Loucy (cell line): ENCODE results near the gene MEIKIN.

ENCODE experiments used
- H2AFZ ChIP-seq: fragments of 200-600 bp; sonication (generic); 2 replicates; pipeline ENCODE4 v1.6.0; 2016; ENCODE audit warnings: antibody characterized with exemption, mild to moderate bottlenecking, low read length, moderate library complexity
- H3F3A ChIP-seq: fragments of 200-600 bp; 2 replicates; pipeline ENCODE4 v1.6.0; 2016; ENCODE audit warnings: antibody characterized with exemption, low read depth, mild to moderate bottlenecking
- H3K27me3 ChIP-seq: fragments of 200-600 bp; sonication (generic); 2 replicates; pipeline ENCODE4 v1.6.1; 2014; ENCODE audit warnings: low read length, mild to moderate bottlenecking; ENCODE audit not compliant: insufficient read depth, poor library complexity, severe bottlenecking
- H3K36me3 ChIP-seq: fragments of 200-600 bp; sonication (generic); 2 replicates; pipeline ENCODE4 v1.6.1; 2016; ENCODE audit warnings: low read length; ENCODE audit not compliant: insufficient read depth
- H3K4me1 ChIP-seq: fragments of 200-600 bp; sonication (generic); 2 replicates; pipeline ENCODE4 v1.5.1; 2014; ENCODE audit warnings: low read length, mild to moderate bottlenecking; ENCODE audit not compliant: insufficient read depth, poor library complexity, severe bottlenecking
- H3K4me2 ChIP-seq: fragments of 200-600 bp; sonication (generic); 2 replicates; pipeline ENCODE4 v1.6.0; 2014; ENCODE audit warnings: antibody characterized with exemption, low read length, low read depth, mild to moderate bottlenecking; ENCODE audit not compliant: poor library complexity, severe bottlenecking
- H3K4me3 ChIP-seq: fragments of 200-600 bp; sonication (generic); 2 replicates; pipeline ENCODE4 v1.5.1; 2014; ENCODE audit warnings: low read length, mild to moderate bottlenecking, mixed read lengths; ENCODE audit not compliant: poor library complexity, severe bottlenecking
- H3K79me2 ChIP-seq: fragments of 200-600 bp; sonication (generic); 2 replicates; pipeline ENCODE4 v1.6.1; 2014; ENCODE audit warnings: low read length; ENCODE audit not compliant: insufficient read depth
- H3K9ac ChIP-seq: fragments of 200-600 bp; sonication (generic); 2 replicates; pipeline ENCODE4 v1.6.0; 2014; ENCODE audit warnings: mild to moderate bottlenecking, low read depth, low read length, moderate library complexity; ENCODE audit not compliant: poor library complexity, severe bottlenecking
- H3K9me2 ChIP-seq: fragments of 200-600 bp; sonication (generic); replicated peaks from 2 replicates; pipeline ENCODE4 v1.6.1; 2016; ENCODE audit warnings: low read depth, low read length, mixed read lengths
- H3K9me3 ChIP-seq: fragments of 200-600 bp; sonication (generic); 2 replicates; pipeline ENCODE4 v1.6.1; 2014; ENCODE audit warnings: mild to moderate bottlenecking, antibody characterized with exemption, low read length, low read depth; ENCODE audit not compliant: insufficient read depth
- H4K20me1 ChIP-seq: fragments of 200-600 bp; sonication (generic); 2 replicates; pipeline ENCODE4 v1.6.0; 2014; ENCODE audit warnings: antibody characterized with exemption, low read length, mild to moderate bottlenecking; ENCODE audit not compliant: insufficient read depth, poor library complexity, severe bottlenecking
- CTCF ChIP-seq: fragments of 200-600 bp; sonication (generic); conservative IDR thresholded peaks from 2 replicates; pipeline ENCODE4 v1.5.1; 2014; ENCODE audit warnings: mild to moderate bottlenecking, antibody characterized with exemption, low read length
- EZH2phosphoT487 ChIP-seq: fragments of 200-600 bp; IDR thresholded peaks from 2 replicates; pipeline ENCODE4 v1.6.1; 2018; ENCODE audit warnings: antibody characterized with exemption, mild to moderate bottlenecking, moderate library complexity, borderline replicate concordance

The MEIKIN gene

GRCh38 chr5:131945551-131946168 lies at the start of gene MEIKIN:
Gene MEIKIN (minus strand): TSS chr5:131945663. CDS start chr5:131945505, 158 bp downstream.
- Histone ChIP-seq H3K79me2 (no peaks in the 10 kb centered on the region), H3K9me2 (no peaks in the 10 kb centered on the region), H3K4me1 (no peaks in the 10 kb centered on the region), H3K36me3 (no peaks in the 10 kb centered on the region), H2AFZ (no peak within 1 kb of the TSS), H3K9ac (no peak within 1 kb of the TSS), H4K20me1 (no peaks in the 10 kb centered on the region), H3F3A (no peaks in the 10 kb centered on the region), H3K4me2 (no peak within 1 kb of the TSS), H3K4me3 (no peak within 1 kb of the TSS), H3K27me3 (no peaks in the 10 kb centered on the region), H3K9me3 (no peaks in the 10 kb centered on the region)
- TF ChIP-seq CTCF (no peak), EZH2phosphoT487 (no peak)

GRCh38 chr5:131994533-131995226 lies 49.2 kb upstream of the MEIKIN start:
- H3K4me1 ChIP-seq, result peaks cover 47% of the 10 kb centered on the region
- H2AFZ ChIP-seq, result no peak overlapping the region
- no peaks in the 10 kb centered on the region for H4K20me1 ChIP-seq
- H3K9me2 ChIP-seq, result no peaks in the 10 kb centered on the region
- no peaks in the 10 kb centered on the region for H3K27me3 ChIP-seq
- H3F3A ChIP-seq, result peaks cover 3% of the 10 kb centered on the region; the same call in 1 of the 2 replicates
- TF ChIP-seq CTCF (no peak), EZH2phosphoT487 (no peak)
- H3K4me3 ChIP-seq, result no peak overlapping the region
- peak overlapping the region; percentile 91 for H3K4me2 ChIP-seq
- no peak overlapping the region for H3K9ac ChIP-seq
- peaks cover 8% of the 10 kb centered on the region; the same call in 1 of the 2 replicates for H3K79me2 ChIP-seq
- no peaks in the 10 kb centered on the region for H3K9me3 ChIP-seq
- H3K36me3 ChIP-seq, result no peaks in the 10 kb centered on the region

- Histone ChIP-seq H3K9me2 (no peaks in the 10 kb centered on the region), H3K4me2 (no peak overlapping the region), H3K79me2 (peaks cover 8% of the 10 kb centered on the region; the same call in 1 of the 2 replicates), H3K4me3 (no peak overlapping the region), H3K4me1 (peaks cover 45% of the 10 kb centered on the region), H3K27me3 (no peaks in the 10 kb centered on the region), H3F3A (peaks cover 3% of the 10 kb centered on the region; the same call in 1 of the 2 replicates), H2AFZ (no peak overlapping the region), H4K20me1 (no peaks in the 10 kb centered on the region), H3K9ac (no peak overlapping the region), H3K9me3 (no peaks in the 10 kb centered on the region), H3K36me3 (no peaks in the 10 kb centered on the region)
- no peak for TF ChIP-seq CTCF
Measured at GRCh38 chr5:131994090-131994489, 48.6 kb upstream of the MEIKIN start.
